ENCODE data around the gene LTB.

LTB gene

GRCh38 chr6:31531771-31532643 lies 50.2 kb downstream of the LTB start:
- no peaks in the 10 kb centered on the region for H3K9me3 ChIP-seq (ENCODE audit: control insufficient read depth in 1 of 2, low read length in 2 of 2)
- H3K36me3 ChIP-seq (ENCODE audit: control insufficient read depth in 1 of 2, insufficient read depth in 2 of 2, low read length in 2 of 2) = peaks cover 57 to 70% of the 10 kb centered on the region in 2 donors
- no peaks in the 10 kb centered on the region for H3K4me1 ChIP-seq (ENCODE audit: control insufficient read depth in 1 of 2, insufficient read depth in 2 of 2, low read length in 2 of 2)
- no peak overlapping the region for H3K27ac ChIP-seq (ENCODE audit: low read length)
- H3K27me3 ChIP-seq (ENCODE audit: low read depth, low read length) = no peaks in the 10 kb centered on the region
- no peak overlapping the region for H3K4me3 ChIP-seq (ENCODE audit: low read depth in 1 of 2, low read length in 2 of 2)

- H3K4me1 ChIP-seq (ENCODE audit: control insufficient read depth in 1 of 2, insufficient read depth in 2 of 2, low read length in 2 of 2) = no peaks in the 10 kb centered on the region
- H3K4me3 ChIP-seq (ENCODE audit: low read depth in 1 of 2, low read length in 2 of 2) = no peak overlapping the region
- no peaks in the 10 kb centered on the region for H3K9me3 ChIP-seq (ENCODE audit: control insufficient read depth in 1 of 2, low read length in 2 of 2)
- H3K27ac ChIP-seq (ENCODE audit: low read length) = no peak overlapping the region
- no peaks in the 10 kb centered on the region for H3K27me3 ChIP-seq (ENCODE audit: low read depth, low read length)
- H3K36me3 ChIP-seq (ENCODE audit: control insufficient read depth in 1 of 2, insufficient read depth in 2 of 2, low read length in 2 of 2) = peaks cover 51 to 62% of the 10 kb centered on the region in 2 donors
These were observed 51.1 kb downstream of the LTB start for GRCh38 chr6:31531162-31531561.

GRCh38 chr6:31530659-31531058 lies 51.6 kb downstream of the LTB start:
- H3K27me3 ChIP-seq (ENCODE audit: low read depth, low read length) = no peaks in the 10 kb centered on the region
- H3K27ac ChIP-seq (ENCODE audit: low read length) = no peak overlapping the region
- H3K4me3 ChIP-seq (ENCODE audit: low read depth in 1 of 2, low read length in 2 of 2) = no peak overlapping the region
- peaks cover 46 to 57% of the 10 kb centered on the region in 2 donors for H3K36me3 ChIP-seq (ENCODE audit: control insufficient read depth in 1 of 2, insufficient read depth in 2 of 2, low read length in 2 of 2)
- H3K9me3 ChIP-seq (ENCODE audit: control insufficient read depth in 1 of 2, low read length in 2 of 2) = no peaks in the 10 kb centered on the region
- H3K4me1 ChIP-seq (ENCODE audit: control insufficient read depth in 1 of 2, insufficient read depth in 2 of 2, low read length in 2 of 2) = no peaks in the 10 kb centered on the region
